ENCODE data around the gene ARHGEF12. TPM values are rescaled to one million over a fixed set of nuclear protein-coding genes. Genes with fewer than 3 reads are reported as not detected.

The ARHGEF12 gene
- polyA plus RNA-seq, 2 of the 4 experiments (the other 2 are of a cell fraction): 16.7 to 27.2 TPM

DNA sequence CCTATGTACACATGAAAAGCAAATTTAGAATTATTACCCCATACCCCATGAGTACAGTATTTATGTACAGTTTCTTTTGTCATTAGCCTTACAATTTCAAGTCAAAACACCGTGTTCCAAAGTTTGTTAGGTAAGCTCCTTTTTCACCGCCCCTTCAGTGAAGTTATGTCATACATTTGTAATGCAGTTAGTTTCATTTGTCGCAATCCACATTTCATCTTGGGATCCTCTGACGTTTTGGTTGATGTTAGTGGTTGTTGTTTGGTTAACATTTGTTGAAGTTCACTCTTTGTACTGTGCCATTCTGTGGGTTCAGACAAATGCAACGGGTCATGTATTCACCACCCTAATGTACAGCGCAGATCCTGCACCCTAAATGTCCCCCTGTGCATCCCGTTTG is 45.2 kb downstream of the ARHGEF12 start:
- DNase-seq (ENCODE audit: low read depth in 1 of 2, low spot score in 1 of 2) (no peak), FAIRE-seq (no peak), ATAC-seq (no peak)
- Histone ChIP-seq H3K9me3 (peaks cover 6% of the 10 kb centered on the region; the same call in 1 of the 3 replicates), H3K4me1 (peaks cover 50% of the 10 kb centered on the region), H3K4me3 (no peak overlapping the region), H3K4me2 (peak overlapping the region; percentile 53), H3K27ac (no peak overlapping the region; a peak in 1 of 6 replicates)
- POLR2A ChIA-PET: no interaction called here
- TF ChIP-seq ZFP36 (IDR thresholded peaks at IDR 0.05; ENCODE audit: borderline replicate concordance, partially characterized antibody): no peak
- TF ChIP-seq, protein P1, sequence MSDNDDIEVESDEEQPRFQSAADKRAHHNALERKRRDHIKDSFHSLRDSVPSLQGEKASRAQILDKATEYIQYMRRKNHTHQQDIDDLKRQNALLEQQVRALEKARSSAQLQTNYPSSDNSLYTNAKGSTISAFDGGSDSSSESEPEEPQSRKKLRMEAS (IDR thresholded peaks at IDR 0.05): no peak
- WGBS (ENCODE audit: missing lambda C conversion rate): 48% methylated on average over 7 of the region's 7 CpGs
- CTCF ChIA-PET: no interaction called here

DNA sequence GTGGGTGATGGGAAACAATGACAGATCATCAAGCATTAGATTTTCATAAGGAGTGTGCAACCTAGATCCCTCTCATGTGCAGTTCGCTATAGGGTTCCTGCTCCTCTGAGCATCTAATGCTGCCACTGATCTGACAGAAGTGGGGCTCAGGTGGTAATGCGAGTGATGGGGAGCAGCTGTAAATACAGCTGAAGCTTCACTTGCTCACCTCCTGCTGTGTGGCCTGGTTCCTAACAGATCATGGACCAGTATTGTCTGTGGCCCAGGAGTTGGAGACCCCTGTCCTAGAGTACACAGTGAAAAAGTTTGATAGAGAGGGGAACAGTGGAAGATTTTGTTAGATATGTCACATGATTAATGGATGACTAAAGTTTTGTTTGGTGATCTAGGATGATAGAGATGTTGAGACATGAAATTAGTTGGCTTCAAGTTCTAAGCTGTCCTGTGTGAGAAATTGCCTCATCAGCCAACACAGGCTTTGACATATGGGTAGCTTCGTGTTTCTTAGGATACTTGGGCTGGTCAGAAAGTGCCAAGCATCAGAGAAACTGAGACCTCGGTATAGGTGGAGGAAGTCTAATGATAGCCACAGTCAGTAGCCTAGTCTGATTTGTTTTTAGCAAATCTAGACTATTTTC is 47.4 kb downstream of the ARHGEF12 start:
- CTCF ChIA-PET: no interaction called here
- Histone ChIP-seq H3K4me3 (no peak overlapping the region), H3K27ac (no peak overlapping the region), H3K4me2 (no peak overlapping the region), H3K4me1 (peaks cover 72% of the 10 kb centered on the region), H3K9me3 (peaks cover 6% of the 10 kb centered on the region; the same call in 1 of the 3 replicates)
- no peak for FAIRE-seq
- ATAC-seq: no peak
- no peak for TF ChIP-seq POLR2AphosphoS2 (conservative IDR thresholded peaks at IDR 0.05; ENCODE audit: low read length)
- TF ChIP-seq, protein P2, sequence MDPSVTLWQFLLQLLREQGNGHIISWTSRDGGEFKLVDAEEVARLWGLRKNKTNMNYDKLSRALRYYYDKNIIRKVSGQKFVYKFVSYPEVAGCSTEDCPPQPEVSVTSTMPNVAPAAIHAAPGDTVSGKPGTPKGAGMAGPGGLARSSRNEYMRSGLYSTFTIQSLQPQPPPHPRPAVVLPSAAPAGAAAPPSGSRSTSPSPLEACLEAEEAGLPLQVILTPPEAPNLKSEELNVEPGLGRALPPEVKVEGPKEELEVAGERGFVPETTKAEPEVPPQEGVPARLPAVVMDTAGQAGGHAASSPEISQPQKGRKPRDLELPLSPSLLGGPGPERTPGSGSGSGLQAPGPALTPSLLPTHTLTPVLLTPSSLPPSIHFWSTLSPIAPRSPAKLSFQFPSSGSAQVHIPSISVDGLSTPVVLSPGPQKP (IDR thresholded peaks at IDR 0.05; ENCODE audit: low read depth, low read length): no peak
- no peak for DNase-seq (ENCODE audit: low read depth in 1 of 2, low spot score in 1 of 2)
- POLR2A ChIA-PET: no interaction called here
- 89% methylated on average over 4 of the region's 4 CpGs for WGBS (ENCODE audit: missing lambda C conversion rate)

DNA sequence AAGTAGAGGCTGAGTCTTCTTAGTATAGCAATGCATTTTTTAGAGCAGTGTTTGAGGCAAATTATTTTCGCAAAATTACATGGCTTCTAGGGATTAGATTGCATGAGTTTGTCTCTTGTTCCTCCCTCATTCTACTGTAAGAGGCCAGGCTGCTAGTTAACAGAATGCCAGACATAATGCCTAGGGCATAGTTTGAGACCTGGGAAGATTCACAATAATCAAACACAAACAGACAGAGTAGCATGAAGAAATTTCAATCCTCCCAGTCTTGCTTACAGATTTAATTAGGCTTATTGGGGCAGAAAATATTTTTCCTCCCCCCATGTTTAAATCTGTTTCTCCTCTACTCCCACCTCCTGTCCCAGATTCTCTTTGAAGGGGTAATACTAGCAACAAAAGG is 48.3 kb downstream of the ARHGEF12 start:
- FAIRE-seq (no peak), DNase-seq (ENCODE audit: low read depth in 1 of 2, low spot score in 1 of 2) (no peak), ATAC-seq (no peak)
- ChIA-PET CTCF (no interaction called here), POLR2A (no interaction called here)
- Histone ChIP-seq H3K27ac (no peak overlapping the region; a peak in 1 of 6 replicates), H3K4me1 (peaks cover 74% of the 10 kb centered on the region), H3K4me3 (no peak overlapping the region), H3K9me3 (peaks cover 6% of the 10 kb centered on the region; the same call in 1 of the 3 replicates), H3K4me2 (peak overlapping the region; percentile 27; the same call in 2 of the 3 replicates)
- WGBS (ENCODE audit: missing lambda C conversion rate): 80% methylated on average over 1 of the region's 1 CpG
- TF ChIP-seq JUNB (IDR thresholded peaks at IDR 0.05): no peak
- TF ChIP-seq PHF8 (IDR thresholded peaks at IDR 0.05; ENCODE audit: borderline replicate concordance, low read depth): no peak
- TF ChIP-seq ZSCAN20 (CRISPR knock-in tag; IDR thresholded peaks at IDR 0.05): no peak
- TF ChIP-seq HDAC2 (IDR thresholded peaks at IDR 0.05): no peak
- TF ChIP-seq EP300 (IDR thresholded peaks at IDR 0.05): no peak
- no peak for TF ChIP-seq FOSL2 (IDR thresholded peaks at IDR 0.05)
- no peak for TF ChIP-seq FOSL2 (CRISPR knock-in tag; IDR thresholded peaks at IDR 0.05)
- TF ChIP-seq, protein P3, sequence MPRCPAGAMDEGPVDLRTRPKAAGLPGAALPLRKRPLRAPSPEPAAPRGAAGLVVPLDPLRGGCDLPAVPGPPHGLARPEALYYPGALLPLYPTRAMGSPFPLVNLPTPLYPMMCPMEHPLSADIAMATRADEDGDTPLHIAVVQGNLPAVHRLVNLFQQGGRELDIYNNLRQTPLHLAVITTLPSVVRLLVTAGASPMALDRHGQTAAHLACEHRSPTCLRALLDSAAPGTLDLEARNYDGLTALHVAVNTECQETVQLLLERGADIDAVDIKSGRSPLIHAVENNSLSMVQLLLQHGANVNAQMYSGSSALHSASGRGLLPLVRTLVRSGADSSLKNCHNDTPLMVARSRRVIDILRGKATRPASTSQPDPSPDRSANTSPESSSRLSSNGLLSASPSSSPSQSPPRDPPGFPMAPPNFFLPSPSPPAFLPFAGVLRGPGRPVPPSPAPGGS (IDR thresholded peaks at IDR 0.05): no peak
- TF ChIP-seq FOSB (CRISPR knock-in tag; IDR thresholded peaks at IDR 0.05): no peak
- TF ChIP-seq ZNF302 (CRISPR knock-in tag; IDR thresholded peaks at IDR 0.05): no peak

DNA sequence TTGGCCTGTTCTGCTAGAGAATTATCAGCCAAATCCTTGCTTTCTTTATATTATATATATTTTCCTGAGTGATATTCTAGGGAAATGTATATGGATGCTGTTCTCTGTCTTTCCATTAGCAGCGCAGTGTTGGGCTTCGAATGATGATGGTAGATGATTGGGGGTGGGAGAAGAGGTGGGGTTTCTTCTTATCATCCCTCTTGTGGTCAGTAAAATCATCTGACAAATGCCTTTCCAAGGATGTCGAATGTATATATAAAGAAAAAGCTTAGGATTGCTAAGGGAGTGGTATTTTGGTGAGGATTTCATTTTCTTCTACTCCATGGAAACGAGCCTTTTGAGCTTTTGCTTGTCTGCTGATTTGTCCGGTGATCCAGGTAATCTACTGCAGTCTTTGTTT is 48.9 kb downstream of the ARHGEF12 start:
- 77% methylated on average over 5 of the region's 5 CpGs for WGBS (ENCODE audit: missing lambda C conversion rate)
- H3K4me2 ChIP-seq: peak overlapping the region; percentile 27; the same call in 1 of the 3 replicates
- FAIRE-seq (no peak), DNase-seq (ENCODE audit: low read depth in 1 of 2, low spot score in 1 of 2) (no peak), ATAC-seq (no peak)
- H3K27ac ChIP-seq: no peak overlapping the region
- ChIA-PET CTCF (no interaction called here), POLR2A (no interaction called here)
- H3K4me1 ChIP-seq: peaks cover 75% of the 10 kb centered on the region
- no peak overlapping the region for H3K4me3 ChIP-seq
- peaks cover 6% of the 10 kb centered on the region; the same call in 1 of the 3 replicates for H3K9me3 ChIP-seq
- TF ChIP-seq, protein P4, sequence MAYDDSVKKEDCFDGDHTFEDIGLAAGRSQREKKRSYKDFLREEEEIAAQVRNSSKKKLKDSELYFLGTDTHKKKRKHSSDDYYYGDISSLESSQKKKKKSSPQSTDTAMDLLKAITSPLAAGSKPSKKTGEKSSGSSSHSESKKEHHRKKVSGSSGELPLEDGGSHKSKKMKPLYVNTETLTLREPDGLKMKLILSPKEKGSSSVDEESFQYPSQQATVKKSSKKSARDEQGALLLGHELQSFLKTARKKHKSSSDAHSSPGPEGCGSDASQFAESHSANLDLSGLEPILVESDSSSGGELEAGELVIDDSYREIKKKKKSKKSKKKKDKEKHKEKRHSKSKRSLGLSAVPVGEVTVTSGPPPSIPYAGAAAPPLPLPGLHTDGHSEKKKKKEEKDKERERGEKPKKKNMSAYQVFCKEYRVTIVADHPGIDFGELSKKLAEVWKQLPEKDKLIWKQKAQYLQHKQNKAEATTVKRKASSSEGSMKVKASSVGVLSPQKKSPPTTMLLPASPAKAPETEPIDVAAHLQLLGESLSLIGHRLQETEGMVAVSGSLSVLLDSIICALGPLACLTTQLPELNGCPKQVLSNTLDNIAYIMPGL (CRISPR knock-in tag; IDR thresholded peaks at IDR 0.05; ENCODE audit: borderline replicate concordance): no peak
- TF ChIP-seq, protein P5, sequence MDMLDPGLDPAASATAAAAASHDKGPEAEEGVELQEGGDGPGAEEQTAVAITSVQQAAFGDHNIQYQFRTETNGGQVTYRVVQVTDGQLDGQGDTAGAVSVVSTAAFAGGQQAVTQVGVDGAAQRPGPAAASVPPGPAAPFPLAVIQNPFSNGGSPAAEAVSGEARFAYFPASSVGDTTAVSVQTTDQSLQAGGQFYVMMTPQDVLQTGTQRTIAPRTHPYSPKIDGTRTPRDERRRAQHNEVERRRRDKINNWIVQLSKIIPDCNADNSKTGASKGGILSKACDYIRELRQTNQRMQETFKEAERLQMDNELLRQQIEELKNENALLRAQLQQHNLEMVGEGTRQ (IDR thresholded peaks at IDR 0.05): no peak
- TF ChIP-seq, protein P6, sequence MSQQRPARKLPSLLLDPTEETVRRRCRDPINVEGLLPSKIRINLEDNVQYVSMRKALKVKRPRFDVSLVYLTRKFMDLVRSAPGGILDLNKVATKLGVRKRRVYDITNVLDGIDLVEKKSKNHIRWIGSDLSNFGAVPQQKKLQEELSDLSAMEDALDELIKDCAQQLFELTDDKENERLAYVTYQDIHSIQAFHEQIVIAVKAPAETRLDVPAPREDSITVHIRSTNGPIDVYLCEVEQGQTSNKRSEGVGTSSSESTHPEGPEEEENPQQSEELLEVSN (IDR thresholded peaks at IDR 0.05; ENCODE audit: borderline replicate concordance, low read depth): no peak
- TF ChIP-seq, protein P7, sequence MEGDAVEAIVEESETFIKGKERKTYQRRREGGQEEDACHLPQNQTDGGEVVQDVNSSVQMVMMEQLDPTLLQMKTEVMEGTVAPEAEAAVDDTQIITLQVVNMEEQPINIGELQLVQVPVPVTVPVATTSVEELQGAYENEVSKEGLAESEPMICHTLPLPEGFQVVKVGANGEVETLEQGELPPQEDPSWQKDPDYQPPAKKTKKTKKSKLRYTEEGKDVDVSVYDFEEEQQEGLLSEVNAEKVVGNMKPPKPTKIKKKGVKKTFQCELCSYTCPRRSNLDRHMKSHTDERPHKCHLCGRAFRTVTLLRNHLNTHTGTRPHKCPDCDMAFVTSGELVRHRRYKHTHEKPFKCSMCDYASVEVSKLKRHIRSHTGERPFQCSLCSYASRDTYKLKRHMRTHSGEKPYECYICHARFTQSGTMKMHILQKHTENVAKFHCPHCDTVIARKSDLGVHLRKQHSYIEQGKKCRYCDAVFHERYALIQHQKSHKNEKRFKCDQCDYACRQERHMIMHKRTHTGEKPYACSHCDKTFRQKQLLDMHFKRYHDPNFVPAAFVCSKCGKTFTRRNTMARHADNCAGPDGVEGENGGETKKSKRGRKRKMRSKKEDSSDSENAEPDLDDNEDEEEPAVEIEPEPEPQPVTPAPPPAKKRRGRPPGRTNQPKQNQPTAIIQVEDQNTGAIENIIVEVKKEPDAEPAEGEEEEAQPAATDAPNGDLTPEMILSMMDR (IDR thresholded peaks at IDR 0.05): no peak
- TF ChIP-seq ESRRA (IDR thresholded peaks at IDR 0.05; ENCODE audit: borderline replicate concordance, low read length): no peak
- TF ChIP-seq HOXB13 (CRISPR knock-in tag; IDR thresholded peaks at IDR 0.05; ENCODE audit: low read depth): no peak
- TF ChIP-seq EHMT2 (IDR thresholded peaks at IDR 0.05; ENCODE audit: low read depth): no peak
- no peak for TF ChIP-seq ZSCAN20 (CRISPR knock-in tag; IDR thresholded peaks at IDR 0.05)
- TF ChIP-seq HEYL (CRISPR knock-in tag; IDR thresholded peaks at IDR 0.05): no peak
